GM12878 (cell line): ENCODE data around the gene MIR17HG. TPM values are rescaled to one million over a fixed set of nuclear protein-coding genes. Genes with fewer than 3 reads are reported as not detected.

ENCODE experiments used
- ATAC-seq: fragments of 200-7000 bp; cut with Tn5 transposase; 3 replicates; pipeline ENCODE4 v1.9.1; 2020; ENCODE audit warnings: mild to moderate bottlenecking, moderate library complexity
- BruUV-seq: library from RNA; stranded (reverse); fragments of 400-500 nt; replicated peaks from 2 replicates; lab custom pipeline; 2021; lab: Mats Ljungman, UMichigan
- CTCF ChIA-PET: fragments of 300-600 bp; sonication (Branson Sonifier 250); formaldehyde crosslinking; extraction: SDS; loops from one replicate; lab custom pipeline; 2021; ENCODE audit warnings: inconsistent platforms; lab: Yijun Ruan, JAX
- POLR2A ChIA-PET: fragments of 350-600 bp; formaldehyde crosslinking; extraction: SDS; loops from one replicate; lab custom pipeline; 2021; ENCODE audit warnings: inconsistent platforms; lab: Charles Lee
- RAD21 ChIA-PET: fragments of 300-600 bp; sonication (Branson Sonifier 250); formaldehyde crosslinking; loops from one replicate; lab custom pipeline; 2023; ENCODE audit warnings: antibody characterized with exemption; ENCODE audit not compliant: unreplicated experiment; lab: Charles Lee
- SMC1A ChIA-PET: fragments of 300-600 bp; sonication (Branson Sonifier 250); formaldehyde crosslinking; loops from one replicate; lab custom pipeline; 2023; ENCODE audit not compliant: unreplicated experiment, uncharacterized antibody; lab: Charles Lee
- DNase-seq: peaks from one replicate; pipeline ENCODE4 v3.0.0-alpha.2; 2011; ENCODE audit warnings: low read depth, low spot score
- FAIRE-seq: peaks from 3 replicates; lab custom pipeline; 2011; peaks lifted over from hg19 to GRCh38; lab: Jason Lieb, UNC
- H2AFZ ChIP-seq: 2 replicates; pipeline ENCODE4 v1.6.0; 2011; ENCODE audit warnings: low read depth, low read length, control low read depth; ENCODE audit not compliant: control insufficient read depth
- H3K27ac ChIP-seq: 2 replicates; pipeline ENCODE4 v1.5.1; 2011; ENCODE audit warnings: control low read depth; ENCODE audit not compliant: control insufficient read depth, insufficient read depth
- H3K27me3 ChIP-seq, 2 experiments: replicated peaks in 1 of 2; 2 replicates each; pipeline versions ENCODE4 v1.6.0 to v1.6.1; 2011; ENCODE audit warnings: low read length in 1 of 2; ENCODE audit not compliant: control insufficient read depth in 2 of 2, insufficient read depth in 2 of 2
- H3K36me3 ChIP-seq, 2 experiments: 2 replicates each; pipeline ENCODE4 v1.5.1; 2011; ENCODE audit warnings: low read length in 1 of 2; ENCODE audit not compliant: control insufficient read depth in 2 of 2, insufficient read depth in 2 of 2
- H3K4me1 ChIP-seq: 2 replicates; pipeline ENCODE4 v1.6.1; 2011; ENCODE audit warnings: mild to moderate bottlenecking, low read length, moderate library complexity, mixed read lengths; ENCODE audit not compliant: control insufficient read depth, insufficient read depth
- H3K4me2 ChIP-seq: 2 replicates; pipeline ENCODE4 v1.6.0; 2011; ENCODE audit warnings: control low read depth; ENCODE audit not compliant: control insufficient read depth, insufficient read depth
- H3K4me3 ChIP-seq: fragments of 200-600 bp; sonication (generic); 2 replicates; pipeline ENCODE4 v1.5.1; 2016
- H3K79me2 ChIP-seq: 2 replicates; pipeline ENCODE4 v1.6.0; 2011; ENCODE audit warnings: low read length; ENCODE audit not compliant: control insufficient read depth, insufficient read depth
- H3K9ac ChIP-seq: 2 replicates; pipeline ENCODE4 v1.8.0; 2011; ENCODE audit warnings: low read length, control low read depth, mixed read lengths; ENCODE audit not compliant: control insufficient read depth, insufficient read depth
- H3K9me3 ChIP-seq: replicated peaks from 3 replicates; pipeline ENCODE4 v1.5.1; 2011; ENCODE audit warnings: mild to moderate bottlenecking, low read length; ENCODE audit not compliant: control insufficient read depth, insufficient read depth
- H4K20me1 ChIP-seq: 2 replicates; pipeline ENCODE4 v1.6.0; 2011; ENCODE audit not compliant: control insufficient read depth, insufficient read depth
- ATF3 ChIP-seq: IDR thresholded peaks from 2 replicates; pipeline ENCODE4 v1.6.1; 2011; ENCODE audit warnings: low read depth, mild to moderate bottlenecking, low read length, moderate library complexity, borderline replicate concordance; ENCODE audit errors: extremely low read depth
- CBFB ChIP-seq: IDR thresholded peaks from 2 replicates; pipeline ENCODE4 v1.6.1; 2016; ENCODE audit warnings: antibody characterized with exemption, low read depth
- CEBPZ ChIP-seq: fragments of 150-350 bp; IDR thresholded peaks from 2 replicates; pipeline ENCODE4 v1.6.1; 2016; ENCODE audit warnings: low read depth, low read length
- CREB1 ChIP-seq: IDR thresholded peaks from 2 replicates; pipeline ENCODE4 v1.6.1; 2012; ENCODE audit warnings: low read depth, mild to moderate bottlenecking, inconsistent platforms
- E4F1 ChIP-seq: fragments of 450-650 bp; IDR thresholded peaks from 2 replicates; pipeline ENCODE4 v1.6.1; 2018; ENCODE audit warnings: borderline replicate concordance, mild to moderate bottlenecking; ENCODE audit not compliant: partially characterized antibody
- FOS ChIP-seq: IDR thresholded peaks from 3 replicates; pipeline ENCODE4 v1.6.1; 2011; ENCODE audit warnings: borderline replicate concordance; ENCODE audit not compliant: insufficient read length; ENCODE audit errors: extremely low read depth
- IKZF1 ChIP-seq: fragments of 450-650 bp; conservative IDR thresholded peaks from 2 replicates; pipeline ENCODE4 v1.6.1; 2017; ENCODE audit warnings: antibody characterized with exemption, mild to moderate bottlenecking
- PAX8 ChIP-seq: fragments of 450-650 bp; IDR thresholded peaks from 2 replicates; pipeline ENCODE4 v1.6.1; 2017; ENCODE audit warnings: mild to moderate bottlenecking, moderate library complexity
- PBX3 ChIP-seq: IDR thresholded peaks from 2 replicates; pipeline ENCODE4 v1.6.1; 2011; ENCODE audit warnings: mild to moderate bottlenecking, low read depth, low read length, moderate library complexity; ENCODE audit not compliant: insufficient replicate concordance
- RAD21 ChIP-seq: IDR thresholded peaks from 2 replicates; pipeline ENCODE4 v1.6.1; 2011; ENCODE audit warnings: mild to moderate bottlenecking, low read depth, low read length, moderate library complexity; ENCODE audit not compliant: insufficient read depth
- ZBTB40 ChIP-seq: fragments of 450-650 bp; IDR thresholded peaks from 2 replicates; pipeline ENCODE4 v1.6.1; 2016; ENCODE audit warnings: mild to moderate bottlenecking, moderate library complexity, borderline replicate concordance
- WGBS: methylation state at CpG from one replicate; pipeline ENCODE4 v1.1.6; 2016; ENCODE audit warnings: low lambda C conversion rate; ENCODE audit not compliant: insufficient replicate concordance, insufficient coverage; ENCODE audit errors: missing lambda C conversion rate; 5-methylcytosine and 5-hydroxymethylcytosine counted together
- in situ Hi-C: fragments of 300-500 bp; cut with MboI; formaldehyde crosslinking; loops from 9 replicates; pipeline ENCODE4 v1.14.3; 2018; ENCODE audit warnings: mixed read lengths
- intact Hi-C: fragments of 100-400 bp; cut with micrococcal nuclease; formaldehyde crosslinking; loops from one replicate; pipeline ENCODE4 v1.14.2; 2022; ENCODE audit not compliant: unreplicated experiment
- polyA plus RNA-seq, 11 experiments: library from polyadenylated mRNA; depleted of rRNA in 4 of 11; unstranded in 6 of 11; stranded (reverse) in 5 of 11; fragments of >200 nt; fragmentation: Nextera tagmentation in 4 of 11; fragmentation: Illumina TruSeq in 1 of 11; extraction: Ambion mirVana in 4 of 11; extraction: Trizol in 1 of 11; gene quantifications; 1 replicate in 1 of 11; 2 replicates in 10 of 11; pipeline versions ENCODE4 v1.2.1 to v1.2.3, GENCODE V29; 2011 to 2016; ENCODE audit warnings: inconsistent platforms in 2 of 11, missing spikeins in 2 of 11, low read depth in 1 of 11
- total RNA-seq, 4 experiments: library from RNA; depleted of rRNA in 3 of 4; stranded (reverse); fragments of >200 nt in 3 of 4; fragmentation: Illumina TruSeq in 1 of 4; extraction: Trizol in 1 of 4; gene quantifications; 2 replicates each; pipeline versions ENCODE4 v1.2.1 to v1.2.3, GENCODE V29; 2013 to 2021

MIR17HG gene
- total and polyA plus RNA-seq, 10 of the 15 experiments (the other 5 are each of a cell fraction or from before 2014, with no cell fraction given): 4.4 to 37.7 (median 15.1) TPM

- H3K36me3 ChIP-seq: no peaks in the 10 kb centered on the region
- WGBS: 21% methylated on average over 2 of the region's 2 CpGs
- in situ Hi-C loops: no loop called here
- FAIRE-seq: no peak
- no peaks in the 10 kb centered on the region for H4K20me1 ChIP-seq
- RAD21 ChIA-PET: interaction anchor here (1.0 to 1.6 kb wide), 4 partner anchors 11 to 101 kb away, joined by 3 to 4 read pairs (median 4); no protein-coding TSS in a partner anchor
- no peaks in the 10 kb centered on the region for H3K79me2 ChIP-seq
- H3K4me1 ChIP-seq: peaks cover 4% of the 10 kb centered on the region
- no peak overlapping the region; the same call in 1 of the 2 replicates for H2AFZ ChIP-seq
- CTCF ChIA-PET: interaction anchor here (0.9 to 1.6 kb wide), 10 partner anchors 12 to 388 kb away, joined by 3 to 5 read pairs (median 3); no protein-coding TSS in a partner anchor
- H3K4me3 ChIP-seq: no peak overlapping the region
- H3K9ac ChIP-seq: no peak overlapping the region
- H3K9me3 ChIP-seq: no peaks in the 10 kb centered on the region; the same call in 2 of the 3 replicates
- ATAC-seq: peak; percentile 15; the same call in 2 of the 3 replicates
- BruUV-seq: no TSS peak
- H3K4me2 ChIP-seq: no peak overlapping the region
- H3K27ac ChIP-seq: no peak overlapping the region
- SMC1A ChIA-PET: interaction anchor here (0.6 to 1.7 kb wide), 5 partner anchors 20 to 1063 kb away, joined by 3 to 9 read pairs (median 3); no protein-coding TSS in a partner anchor
- no peak for DNase-seq
- intact Hi-C loops: no loop called here
- POLR2A ChIA-PET: no interaction called here
- H3K27me3 ChIP-seq: no peaks in the 10 kb centered on the region
- TF ChIP-seq ZBTB40 (no peak), E4F1 (no peak), FOS (no peak), CEBPZ (no peak), RAD21 (no peak), PAX8 (no peak), PBX3 (no peak), ATF3 (no peak), IKZF1 (no peak), CBFB (no peak), CREB1 (no peak)
These were observed 39.6 kb upstream of the MIR17HG start for GRCh38 chr13:91307887-91308286.
